ENCODE data around the gene SUSD2.
A peak's percentile ranks its signal among the peaks of the same experiment; 100 is the strongest.

The SUSD2 gene

DNA sequence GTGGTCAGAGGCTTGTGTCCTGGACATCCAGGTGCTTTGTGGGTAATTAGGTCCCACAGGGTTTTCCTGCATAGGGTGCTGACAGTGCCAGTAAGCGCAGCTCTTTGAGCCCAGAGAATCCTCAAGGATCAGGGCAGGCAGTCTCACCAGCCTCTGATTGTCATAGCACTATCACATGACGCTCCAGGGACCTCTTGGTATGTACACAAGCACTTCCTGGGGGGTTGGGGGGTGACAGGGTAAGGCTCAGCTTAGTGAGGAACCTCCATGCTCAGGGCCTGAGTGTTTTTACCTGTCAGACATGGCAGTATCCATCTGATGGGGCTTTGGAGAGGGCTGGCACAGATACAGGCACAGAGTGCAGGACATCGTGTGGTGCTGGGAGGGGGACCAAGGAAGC lies 27.9 kb upstream of the SUSD2 start:
- peak in 1 of 2 experiments; percentile 26 for DNase-seq

DNA sequence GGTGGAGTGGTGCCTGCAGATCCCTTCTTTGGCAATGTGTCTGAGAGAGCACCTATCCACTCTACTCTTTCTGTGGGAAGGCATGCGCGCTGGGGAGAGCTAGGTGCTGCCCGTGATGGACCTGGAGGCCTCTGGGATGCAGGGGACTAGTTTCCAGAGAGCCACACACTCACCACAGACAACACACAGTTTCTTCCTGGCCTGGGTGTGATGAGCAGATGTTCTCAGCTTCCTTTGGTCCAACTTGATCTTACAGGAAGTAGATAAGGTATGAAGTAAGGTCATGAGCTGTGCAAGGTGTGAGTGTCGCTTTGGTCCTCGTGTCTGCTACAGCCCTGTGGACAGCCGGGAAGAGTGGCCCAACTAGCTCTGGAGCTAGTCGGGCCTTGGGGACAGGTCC lies 27.3 kb upstream of the SUSD2 start:
- no peak for DNase-seq

DNA sequence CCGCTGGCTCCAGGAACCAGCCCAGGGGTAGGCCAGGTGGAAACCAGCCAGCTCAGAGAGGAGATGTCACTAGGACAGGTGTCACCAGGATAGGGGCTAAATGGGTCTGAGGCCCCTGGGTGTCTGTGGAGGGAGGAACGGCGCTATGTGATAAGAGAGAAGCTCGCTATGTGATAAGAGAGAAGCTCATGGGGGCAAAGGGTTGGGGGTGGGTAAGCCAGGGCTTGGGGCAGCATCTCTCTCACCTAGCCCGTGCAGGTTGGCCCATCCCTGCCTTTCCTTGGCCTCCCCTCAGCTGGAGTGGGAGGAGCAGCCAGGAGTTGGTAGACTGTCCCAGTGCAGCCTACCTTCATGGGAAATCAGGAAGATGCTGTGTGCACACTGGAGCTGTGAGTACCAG lies 26.5 kb upstream of the SUSD2 start:
- DNase-seq: no peak

DNA sequence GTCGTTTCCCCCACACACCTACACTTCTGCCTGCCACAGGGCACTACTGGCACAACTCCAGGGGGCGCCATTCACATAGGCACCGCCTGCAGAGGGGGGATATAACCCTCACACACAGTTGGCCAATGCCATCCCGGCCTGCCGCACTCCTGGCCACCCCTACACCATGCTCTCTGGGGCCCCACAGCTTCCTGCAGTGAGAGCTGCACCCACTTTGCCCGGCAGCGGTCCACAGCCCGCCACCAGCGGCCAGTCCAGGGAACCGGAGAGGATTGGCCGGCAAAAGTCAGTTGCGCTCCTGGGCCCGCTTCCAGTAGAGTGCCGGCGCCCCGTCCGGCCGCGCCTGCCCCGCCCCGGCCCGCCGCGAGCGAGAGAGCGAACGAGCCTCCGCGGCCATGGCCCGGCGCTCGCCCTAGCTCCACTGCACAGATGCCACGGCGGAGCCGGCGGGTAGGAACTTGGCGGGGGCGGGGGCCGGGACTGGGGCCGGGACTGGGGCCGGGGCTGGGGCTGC lies 25.6 kb upstream of the SUSD2 start:
- DNase-seq: peak; percentile 29 to 55

DNA sequence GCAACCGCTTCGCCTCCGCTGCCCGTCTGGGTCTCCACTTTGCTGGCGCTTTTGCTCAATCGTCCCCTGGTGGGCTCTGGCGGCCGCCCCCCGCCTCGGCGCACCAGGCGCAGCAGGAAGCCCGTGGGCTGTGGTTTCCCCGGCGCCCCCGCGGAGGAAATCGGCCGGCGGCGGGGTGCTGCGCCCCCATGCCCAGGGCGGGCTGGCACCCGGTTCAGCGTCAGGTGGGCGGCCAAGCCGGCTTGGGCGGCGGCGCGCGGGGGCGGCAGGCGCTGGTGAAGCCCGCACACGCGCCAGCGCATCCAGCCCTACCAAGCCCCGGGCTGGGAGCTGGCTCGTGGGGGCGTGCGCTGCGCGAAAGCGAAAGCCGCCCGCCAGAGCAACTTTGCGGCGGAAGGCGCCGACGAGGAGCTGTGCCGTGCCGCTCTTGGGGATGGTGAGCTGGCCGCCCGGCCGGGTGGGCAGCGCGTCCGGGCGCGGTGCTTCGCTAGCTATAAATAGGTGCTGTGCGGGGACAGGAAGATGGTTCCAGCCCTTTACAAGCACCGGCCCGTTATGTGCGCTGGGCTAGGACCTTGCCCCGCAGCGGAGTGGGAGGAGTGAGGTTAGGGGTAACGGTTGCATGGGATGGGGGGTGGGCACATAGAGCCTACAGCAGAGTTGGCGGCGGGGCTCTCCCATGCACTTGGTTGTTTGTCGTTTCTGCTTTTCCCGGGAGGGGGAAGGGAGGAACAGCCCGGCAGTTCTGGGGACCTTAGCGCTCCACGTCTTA lies 25.0 kb upstream of the SUSD2 start:
- peak; percentile 67 to 89 for DNase-seq

DNA sequence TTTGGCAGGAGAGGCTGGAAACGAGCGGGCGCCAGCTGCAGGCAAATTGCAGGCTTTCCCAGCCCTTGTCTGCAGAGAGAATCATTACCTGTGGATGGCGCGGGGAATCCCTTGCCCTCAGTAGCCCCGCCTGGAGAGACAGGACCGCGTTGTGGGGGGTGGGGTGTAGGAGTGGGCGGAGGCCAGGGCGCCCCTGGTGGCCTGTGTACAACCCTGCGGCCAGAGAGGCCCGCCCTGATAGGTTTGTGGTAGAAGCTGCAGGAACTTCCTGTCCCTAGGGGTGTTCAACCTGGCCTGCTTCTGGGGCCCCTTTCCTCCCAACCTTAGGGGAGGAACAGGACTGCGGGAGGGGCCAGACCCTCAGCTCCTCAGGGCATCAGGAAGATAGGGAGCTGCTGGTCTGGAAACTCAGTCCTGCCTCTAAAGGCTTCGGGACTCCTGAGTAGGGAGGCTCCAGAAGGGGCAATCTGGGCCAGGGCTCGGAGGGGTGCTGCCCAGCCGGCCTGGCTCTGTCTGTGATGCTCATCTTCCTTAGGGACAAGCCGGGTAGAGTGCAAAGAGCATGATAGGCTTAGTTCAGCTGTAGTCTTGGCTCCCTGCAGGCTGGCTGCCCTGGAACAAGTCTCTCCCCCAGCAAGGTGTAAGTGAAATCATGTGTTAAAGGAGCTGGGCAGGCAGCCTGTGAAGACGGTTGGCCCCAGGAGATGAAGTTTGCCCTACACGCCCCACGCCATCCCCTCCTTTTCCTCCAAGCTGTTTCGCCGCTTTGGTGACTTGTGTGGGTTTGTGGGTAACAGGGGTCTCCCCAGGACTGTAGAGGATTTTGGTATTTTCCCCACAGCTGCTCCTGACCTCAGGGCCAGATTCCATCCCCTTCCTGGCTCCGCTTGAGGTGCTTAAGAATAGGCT lies 24.1 kb upstream of the SUSD2 start:
- peak; percentile 62 to 72 for DNase-seq

DNA sequence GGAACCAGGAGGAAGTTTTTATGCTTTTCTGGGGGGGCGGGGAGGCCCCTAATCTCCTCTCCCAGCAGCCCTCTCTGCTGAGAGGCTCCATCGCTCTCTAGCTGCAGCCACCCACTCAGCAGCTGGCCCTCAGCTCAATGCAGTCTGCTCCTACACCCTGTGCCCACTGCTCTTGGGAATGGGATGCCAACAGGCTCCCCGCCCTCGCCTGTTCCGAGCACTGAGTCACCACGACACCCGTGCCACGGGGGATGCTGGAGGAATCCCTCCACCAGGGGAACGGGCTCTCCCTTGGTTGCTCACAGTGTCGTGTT lies 23.5 kb upstream of the SUSD2 start:
- DNase-seq: no peak

DNA sequence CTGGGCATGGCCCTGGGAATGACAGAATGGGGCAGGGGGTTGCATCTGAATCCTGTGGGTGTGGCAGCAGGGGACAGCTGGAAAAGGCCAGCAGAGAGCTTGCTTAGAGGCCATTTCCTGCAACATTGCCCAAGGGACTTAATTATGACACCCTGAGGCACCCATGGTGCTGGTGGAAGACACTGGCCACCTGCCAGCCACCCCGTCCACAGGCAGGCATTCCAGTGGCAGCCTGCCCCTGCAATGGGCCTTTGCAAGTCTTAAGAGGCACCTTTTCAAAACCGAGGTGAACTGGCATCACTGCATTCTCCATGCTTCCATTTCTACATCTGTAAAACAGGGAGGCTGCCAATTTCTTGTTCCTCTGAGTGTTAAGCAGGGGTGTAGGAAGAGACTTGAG lies 21.6 kb upstream of the SUSD2 start:
- DNase-seq: no peak

DNA sequence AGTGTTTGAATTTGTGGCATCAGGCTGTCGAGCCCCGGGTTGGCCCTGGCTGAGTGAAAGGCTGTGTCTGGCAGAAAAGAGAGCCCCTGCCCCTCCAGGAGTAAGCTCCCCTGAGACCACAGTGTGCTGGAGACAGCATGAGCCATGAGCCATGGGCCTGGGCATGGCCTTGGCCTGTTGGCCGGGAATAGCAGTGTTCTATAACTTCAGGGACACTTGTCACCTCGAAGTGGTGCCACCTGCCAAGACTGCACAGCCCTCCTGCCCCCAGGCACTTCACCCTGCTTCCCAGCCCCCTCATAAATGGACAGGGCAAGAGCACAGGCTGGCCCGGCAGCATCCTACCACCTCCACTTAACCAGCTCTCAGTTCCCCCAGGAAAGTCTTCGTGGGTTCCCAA lies 20.7 kb upstream of the SUSD2 start:
- DNase-seq: no peak

DNA sequence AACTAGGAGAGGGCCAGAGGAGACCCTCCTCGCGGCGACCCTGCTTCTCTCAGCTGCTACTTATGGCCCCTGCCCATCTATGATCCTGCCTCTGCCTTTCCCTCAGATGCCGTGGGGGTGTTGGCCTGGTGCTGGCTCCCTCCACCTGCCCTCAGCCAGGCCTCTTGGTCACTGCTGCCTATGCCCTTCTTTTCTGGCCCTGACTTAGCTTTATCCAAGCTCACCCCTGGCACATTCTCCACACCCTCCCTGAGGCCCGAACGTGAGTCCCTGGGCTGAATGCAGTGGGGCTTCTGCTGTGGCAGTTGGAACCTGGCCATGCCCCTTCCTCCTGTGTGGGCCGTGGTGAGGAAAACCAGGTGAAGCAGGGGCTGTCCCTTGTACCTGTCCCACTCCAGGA lies 19.8 kb upstream of the SUSD2 start:
- no peak for DNase-seq

DNA sequence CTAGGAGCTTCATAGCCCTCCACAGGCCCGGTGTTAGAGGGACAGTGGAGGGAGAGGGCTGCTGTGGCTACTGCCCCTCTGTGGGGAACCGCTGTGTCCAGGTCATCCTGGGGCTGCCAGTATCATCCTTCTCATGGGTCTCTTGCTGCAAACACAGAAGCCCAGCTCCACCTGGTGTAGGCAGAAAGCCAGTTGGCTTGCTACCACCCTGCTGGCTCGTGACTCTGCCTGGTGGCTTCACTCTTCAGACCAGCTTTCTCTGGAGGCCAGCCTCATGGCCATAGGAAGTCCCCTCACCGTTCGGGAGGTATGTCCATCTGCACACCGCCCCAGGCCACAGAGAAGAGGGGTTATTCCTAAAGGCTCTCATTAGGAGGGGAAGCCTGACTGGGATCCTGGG lies 19.4 kb upstream of the SUSD2 start:
- no peak for DNase-seq

DNA sequence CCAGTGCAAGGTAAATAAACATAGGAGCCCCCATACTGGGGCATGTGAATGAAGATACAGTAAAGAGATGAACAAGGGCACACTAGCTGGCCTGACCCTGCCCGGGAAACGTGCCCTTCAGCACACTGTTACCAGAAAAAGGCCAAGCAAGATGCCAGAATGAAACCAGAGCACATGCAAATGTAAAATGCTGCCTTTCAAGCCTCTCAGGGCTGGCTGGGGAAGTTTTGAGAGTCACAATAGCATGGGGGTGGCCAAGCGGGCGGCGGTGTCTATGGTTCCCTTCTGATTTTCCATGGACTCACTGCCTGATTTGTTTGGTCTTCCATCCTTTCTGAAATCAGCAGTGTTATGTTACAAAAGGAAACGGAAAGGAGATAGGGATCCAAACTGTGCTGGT lies 18.9 kb upstream of the SUSD2 start:
- DNase-seq: no peak

DNA sequence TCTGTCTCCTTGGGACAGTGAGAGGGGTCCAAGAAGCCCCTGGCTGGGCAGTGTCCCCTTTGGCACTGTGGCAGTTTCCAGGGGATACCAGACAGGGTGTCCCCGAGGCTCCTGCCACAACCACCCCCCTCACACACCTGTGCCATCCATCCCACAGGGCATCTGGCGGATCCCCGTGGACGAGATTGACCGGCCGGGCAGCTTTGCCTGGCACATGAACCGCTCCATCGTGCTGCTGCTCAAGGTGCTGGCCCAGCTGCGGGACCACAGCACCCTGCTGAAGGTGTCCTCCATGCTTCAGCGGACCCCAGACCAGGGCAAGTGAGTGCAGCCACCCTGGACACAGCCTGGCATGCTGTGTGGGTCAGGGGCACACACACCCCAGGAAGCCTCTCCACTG lies 17.0 kb upstream of the SUSD2 start:
- no peak for DNase-seq

DNA sequence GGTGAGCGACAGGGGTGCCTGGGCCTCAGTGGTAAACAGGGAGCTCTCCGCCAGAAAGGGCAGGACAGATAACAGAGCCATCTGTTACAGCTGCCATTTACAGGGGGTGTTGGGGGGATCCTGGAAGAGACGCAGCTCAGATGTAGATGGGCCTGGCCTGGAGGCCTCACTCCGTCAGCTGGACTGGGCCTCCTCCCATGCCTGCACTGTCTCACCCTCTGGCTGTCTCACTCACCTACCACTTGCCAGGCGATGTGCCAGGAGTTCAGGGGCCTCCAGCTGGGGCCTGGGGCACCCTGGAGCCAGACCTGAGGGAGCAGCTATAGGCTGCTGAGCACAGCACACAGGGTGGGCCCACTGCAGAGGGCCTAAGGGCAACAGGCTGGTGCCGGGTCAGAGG lies 16.3 kb upstream of the SUSD2 start:
- DNase-seq: no peak

DNA sequence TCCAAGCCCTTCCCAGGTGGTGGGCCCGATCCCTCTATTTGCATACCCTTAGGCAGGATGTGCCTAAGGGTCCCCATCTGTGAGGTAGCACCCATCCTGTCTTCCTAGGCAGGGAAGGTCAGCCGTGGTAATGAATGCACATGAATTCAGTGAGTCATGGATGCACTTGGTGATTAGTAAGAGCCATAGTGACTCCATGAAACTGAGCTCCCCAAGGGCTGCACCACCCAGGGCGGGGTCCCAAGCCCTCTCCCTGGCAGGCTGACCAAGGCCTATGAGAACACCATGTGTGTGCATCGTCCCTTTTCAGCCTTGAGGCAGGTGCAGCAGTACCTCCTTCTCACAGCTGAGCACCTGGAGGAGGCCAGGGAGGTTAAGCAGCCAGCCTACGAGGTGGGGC lies 15.6 kb upstream of the SUSD2 start:
- no peak for DNase-seq

DNA sequence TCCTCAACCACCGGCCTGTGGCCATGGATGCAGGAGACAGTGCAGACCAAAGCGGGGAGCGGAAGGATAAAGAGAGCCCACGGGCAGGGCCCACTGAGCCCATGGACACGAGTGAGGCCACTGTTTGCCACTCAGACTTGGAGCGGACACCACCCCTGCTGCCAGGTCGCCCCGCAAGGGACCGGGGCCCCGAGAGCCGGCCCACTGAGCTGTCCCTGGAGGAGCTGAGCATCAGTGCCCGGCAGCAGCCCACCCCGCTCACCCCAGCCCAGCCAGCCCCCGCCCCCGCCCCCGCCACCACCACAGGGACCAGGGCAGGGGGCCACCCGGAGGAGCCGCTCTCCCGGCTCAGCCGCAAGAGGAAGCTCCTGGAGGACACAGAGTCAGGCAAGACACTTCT lies 14.5 kb upstream of the SUSD2 start:
- no peak for DNase-seq

DNA sequence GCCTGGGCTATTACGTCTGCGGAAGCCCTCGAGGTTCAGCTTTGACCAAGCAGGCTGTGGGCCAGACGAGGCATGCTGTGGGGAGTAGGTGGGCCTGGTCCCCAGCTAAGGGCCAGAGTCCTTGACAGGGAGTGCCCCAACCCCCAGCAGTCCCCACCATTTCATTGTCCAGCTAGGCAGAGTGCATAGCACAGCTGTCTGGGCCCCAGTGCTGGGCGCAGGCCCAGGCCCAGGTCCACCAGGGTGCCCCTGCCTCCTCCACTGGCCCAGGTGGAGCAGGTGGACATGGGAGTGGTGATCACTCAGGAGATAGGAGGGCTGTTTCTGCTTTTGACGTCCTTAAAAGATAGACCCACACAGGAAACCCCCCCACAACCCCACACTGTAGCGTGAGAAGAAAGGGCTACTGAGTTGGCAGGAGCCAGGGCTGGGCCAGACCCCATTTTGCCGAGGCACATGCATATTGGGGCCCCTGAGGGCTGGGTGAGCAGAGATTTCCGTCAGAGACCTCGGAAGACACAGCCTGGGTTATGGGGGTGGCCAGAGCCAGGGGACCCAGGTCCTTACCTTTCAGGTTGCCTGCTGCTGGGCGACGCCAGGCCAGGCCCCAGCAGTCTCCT lies 11.7 kb upstream of the SUSD2 start:
- no peak for DNase-seq

DNA sequence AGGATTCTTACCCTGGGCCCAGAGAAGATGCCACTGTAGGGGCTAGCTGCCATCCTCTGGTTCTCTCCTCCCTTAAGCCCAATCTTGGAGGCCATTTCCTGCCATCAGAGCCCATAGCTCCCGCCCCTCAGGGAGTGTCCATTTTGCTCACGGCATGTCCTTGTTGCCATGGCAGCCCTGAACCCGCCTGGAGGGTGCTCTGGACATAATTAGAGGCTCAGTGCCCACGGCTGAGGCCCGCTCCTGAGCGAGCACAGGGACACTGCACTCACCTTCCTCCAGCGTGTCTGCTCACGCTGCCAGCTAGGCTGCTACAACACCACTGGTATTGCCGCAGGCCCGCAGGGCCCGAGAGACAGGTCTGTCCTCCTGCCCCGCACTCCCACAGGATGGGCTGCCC lies 11.1 kb upstream of the SUSD2 start:
- no peak for DNase-seq

DNA sequence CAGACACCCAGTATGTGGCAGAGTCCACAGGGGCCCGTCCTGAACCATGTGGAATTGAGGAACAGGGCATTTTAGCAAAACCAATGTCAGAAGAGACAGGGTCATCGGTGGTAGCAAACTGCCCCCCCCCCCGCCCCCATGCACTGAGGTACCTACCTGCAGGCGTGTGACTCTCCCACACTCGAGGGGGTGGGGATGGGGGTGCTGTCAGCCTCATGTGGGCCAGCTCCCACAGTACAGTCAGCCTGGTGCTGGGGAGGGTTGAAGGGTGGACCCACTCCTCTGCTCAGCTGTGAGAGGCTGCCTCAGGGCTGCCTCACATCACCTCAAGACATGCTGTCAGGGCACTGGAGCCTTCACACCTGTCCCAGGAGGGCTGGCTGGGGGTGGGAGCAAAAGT lies 10.7 kb upstream of the SUSD2 start:
- no peak for DNase-seq

DNA sequence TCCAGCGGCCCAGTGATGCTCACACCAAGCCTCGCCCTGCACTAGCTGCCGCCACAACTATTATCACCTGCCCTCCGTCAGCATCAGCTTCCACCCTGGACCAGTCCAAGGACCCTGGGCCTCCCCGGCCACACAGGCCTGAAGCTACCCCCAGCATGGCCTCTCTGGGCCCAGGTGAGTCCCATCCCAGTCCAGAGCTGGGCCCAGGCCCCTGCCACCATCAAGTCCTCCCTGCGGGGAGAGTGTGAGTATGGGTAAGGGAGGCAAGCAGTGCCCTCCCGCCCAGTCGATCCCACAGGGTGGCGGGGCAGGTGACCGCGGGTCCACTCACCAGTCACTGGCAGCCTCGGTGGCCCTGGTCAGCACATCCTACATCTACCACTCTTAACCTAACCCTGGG lies 9.5 kb upstream of the SUSD2 start:
- DNase-seq: no peak

DNA sequence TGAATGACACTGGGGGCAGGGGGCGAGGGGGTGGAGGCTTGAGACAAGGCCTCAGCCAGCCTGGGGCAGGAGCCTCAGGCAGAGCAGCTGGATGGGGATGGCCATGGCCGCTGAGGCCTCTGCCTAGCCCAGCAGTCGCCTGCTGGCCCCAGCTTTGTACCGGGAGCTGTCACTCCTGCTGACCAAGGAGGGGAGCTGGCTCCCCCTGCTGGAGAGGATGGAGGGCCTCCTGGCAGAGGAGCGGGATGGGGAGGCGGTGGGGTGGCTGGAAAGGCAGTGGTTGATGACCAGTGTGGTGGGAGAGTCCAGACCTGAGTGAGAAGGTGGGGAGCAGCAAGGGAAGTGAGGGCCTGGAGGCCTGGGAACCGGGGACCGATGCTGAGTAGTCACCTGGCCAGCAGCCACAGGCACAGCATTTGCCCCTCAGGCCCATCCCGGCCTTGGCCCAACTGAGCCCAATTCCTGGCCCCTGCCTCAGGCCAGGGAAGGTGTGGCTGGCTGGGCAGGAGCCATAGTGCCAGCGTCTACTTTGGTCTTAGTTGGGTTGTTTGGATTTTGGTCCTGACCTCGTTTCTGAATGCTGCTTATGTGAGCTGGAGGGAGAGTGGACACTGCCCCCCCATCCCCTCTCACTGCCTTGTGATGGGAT lies 6.0 kb upstream of the SUSD2 start:
- DNase-seq: peak; percentile 57 to 60

DNA sequence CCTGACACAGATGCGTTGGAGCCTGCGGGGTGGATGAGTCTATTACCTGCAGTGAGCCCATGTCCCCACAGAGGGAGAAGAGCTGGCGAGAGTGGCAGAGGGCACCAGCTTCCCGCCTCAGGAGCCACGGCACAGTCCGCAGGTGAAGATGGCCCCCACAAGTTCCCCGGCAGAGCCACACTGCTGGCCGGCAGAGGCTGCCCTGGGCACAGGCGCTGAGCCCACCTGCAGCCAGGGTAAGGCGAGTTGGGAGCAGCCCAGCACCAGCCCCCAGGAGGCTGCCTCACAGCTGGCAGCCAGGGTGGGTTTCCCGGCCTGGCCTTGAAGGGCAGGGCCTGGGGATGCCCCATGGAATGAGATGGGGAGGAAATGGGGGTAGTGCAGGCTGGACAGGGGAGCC lies 5.2 kb upstream of the SUSD2 start:
- no peak for DNase-seq

DNA sequence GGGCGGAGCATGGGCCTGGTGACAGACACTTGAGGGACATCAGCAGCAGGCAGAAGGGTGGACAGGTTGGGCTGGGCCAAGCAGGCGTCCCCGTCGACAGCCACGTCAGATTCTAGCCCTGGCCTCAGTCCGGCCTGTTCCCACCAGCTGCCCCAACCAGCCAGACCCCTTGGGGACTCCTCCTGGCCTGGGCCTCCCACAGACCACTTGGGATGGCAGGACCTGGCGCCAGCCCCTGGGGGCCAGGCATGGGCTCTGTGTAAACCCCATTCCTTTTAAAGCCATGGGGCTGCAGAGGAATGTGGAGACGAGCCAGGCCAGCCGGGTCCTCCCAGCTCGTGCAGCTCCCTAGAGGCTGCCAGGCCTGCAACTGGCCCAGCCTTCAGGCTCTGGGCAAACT lies 4.7 kb upstream of the SUSD2 start:
- DNase-seq: no peak
